GM21360 (cell line): ENCODE data around the gene FIGLA.

Experiments used
- ATAC-seq: cut with Tn5 transposase; IDR thresholded peaks from one replicate; pipeline ENCODE4 v1.9.1; 2021; ENCODE audit warnings: mild to moderate bottlenecking, moderate library complexity; ENCODE audit not compliant: unreplicated experiment

FIGLA gene

DNA sequence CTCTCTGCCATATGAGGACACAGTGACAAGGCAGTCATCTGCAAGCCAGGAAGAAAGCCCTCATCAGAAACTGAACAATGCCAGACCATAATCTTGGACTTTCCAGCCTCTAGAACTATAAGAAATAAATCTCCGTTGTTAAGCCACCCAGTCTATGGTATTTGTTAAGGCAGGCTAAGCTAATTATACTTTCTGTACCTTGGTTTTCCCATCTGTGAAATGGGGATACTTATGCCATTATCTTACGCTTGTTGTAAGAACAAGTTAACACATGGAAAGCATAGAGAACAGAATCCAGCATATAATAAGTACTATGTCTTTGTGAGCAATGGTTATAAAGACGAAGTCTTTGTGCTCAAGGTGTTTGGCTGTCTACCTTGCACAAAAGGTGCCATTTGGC lies 14.2 kb downstream of the FIGLA start:
- no peak for ATAC-seq

DNA sequence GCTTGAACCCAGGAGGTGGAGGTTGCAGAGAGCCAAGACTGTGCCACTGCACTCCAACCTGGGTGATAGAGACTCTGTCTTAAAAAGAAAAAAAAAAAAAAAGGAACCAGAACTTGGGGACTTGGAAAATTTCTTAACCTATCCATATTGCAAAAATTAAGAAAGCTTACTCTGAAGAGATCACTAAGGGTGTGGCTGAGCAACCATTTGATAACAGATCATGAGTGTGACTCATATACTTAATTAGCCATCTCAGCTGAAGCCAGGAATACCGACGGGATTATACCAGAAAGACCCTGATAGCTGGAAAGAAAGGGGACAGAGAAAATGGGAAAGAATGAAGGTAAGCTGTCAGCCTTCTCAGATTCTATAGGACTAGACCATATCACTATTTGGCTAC lies 15.3 kb downstream of the FIGLA start:
- ATAC-seq, result no peak

DNA sequence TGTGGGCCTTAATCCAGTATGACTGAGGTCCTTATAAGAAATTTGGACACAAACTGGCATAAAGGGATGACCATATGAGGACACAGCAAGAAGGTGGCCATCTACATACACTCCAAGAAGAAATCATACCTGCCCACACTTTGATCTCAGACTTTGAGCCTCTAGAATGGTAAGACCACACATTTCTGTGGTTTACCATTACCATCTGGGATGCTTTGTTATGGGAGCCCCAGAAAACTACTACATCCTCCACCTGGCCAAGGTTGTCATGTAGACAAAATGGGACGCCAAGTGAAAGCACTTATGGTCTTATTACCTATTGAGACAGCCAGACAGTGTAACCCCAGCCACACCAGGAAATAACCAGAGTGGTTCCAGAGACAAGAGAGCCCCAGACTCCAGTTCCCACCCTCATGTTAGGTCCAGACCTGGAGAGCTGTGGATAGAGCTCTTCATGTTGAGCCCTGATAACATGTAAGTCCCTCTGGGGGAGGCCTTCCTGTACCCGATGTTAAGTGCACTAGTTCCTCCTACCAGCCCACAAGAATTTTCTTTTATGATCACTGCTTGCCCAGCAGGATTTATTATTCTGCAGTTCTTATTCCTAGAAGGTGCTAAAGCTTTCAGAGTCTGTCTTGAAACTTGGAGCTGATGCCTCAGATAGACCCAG lies 17.8 kb downstream of the FIGLA start:
- no peak for ATAC-seq

DNA sequence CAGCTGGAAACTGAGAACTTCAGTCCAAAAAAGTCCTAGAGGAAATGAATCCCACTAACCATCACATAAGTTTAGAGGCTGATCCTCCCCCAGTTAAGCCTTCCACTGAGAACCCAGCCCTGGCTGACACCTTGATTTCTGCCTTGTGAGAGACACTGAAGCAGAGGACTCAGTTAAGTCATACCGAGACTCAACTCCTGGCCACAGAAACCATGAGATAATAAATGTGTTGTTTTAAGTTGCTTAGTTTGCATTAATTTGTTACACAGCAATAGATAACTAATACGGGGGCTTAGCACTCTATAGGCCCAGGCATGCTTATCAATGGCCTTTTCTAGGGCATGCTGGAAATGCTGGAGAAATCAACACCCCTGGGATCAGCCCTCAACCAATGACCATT lies 19.0 kb downstream of the FIGLA start:
- no peak for ATAC-seq

DNA sequence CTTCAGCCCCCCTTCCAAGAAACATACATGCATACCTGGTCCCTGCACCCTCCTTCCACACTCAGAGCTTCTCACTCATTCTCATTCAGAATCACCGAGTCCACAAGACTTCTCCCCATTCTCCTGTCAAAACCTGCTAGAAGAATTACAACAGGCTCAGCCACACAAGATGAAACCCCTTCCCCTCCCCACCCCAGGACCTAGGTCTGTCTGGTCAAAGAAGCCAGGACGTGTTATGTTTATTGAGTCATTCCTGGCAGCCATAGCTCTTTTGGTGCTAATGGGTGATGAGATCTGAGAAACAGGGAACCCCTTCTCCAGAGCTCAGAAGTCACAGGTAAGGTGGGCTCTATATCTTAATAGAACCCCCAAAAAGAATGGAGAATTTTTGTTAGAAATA lies 21.0 kb downstream of the FIGLA start:
- ATAC-seq, result no peak

DNA sequence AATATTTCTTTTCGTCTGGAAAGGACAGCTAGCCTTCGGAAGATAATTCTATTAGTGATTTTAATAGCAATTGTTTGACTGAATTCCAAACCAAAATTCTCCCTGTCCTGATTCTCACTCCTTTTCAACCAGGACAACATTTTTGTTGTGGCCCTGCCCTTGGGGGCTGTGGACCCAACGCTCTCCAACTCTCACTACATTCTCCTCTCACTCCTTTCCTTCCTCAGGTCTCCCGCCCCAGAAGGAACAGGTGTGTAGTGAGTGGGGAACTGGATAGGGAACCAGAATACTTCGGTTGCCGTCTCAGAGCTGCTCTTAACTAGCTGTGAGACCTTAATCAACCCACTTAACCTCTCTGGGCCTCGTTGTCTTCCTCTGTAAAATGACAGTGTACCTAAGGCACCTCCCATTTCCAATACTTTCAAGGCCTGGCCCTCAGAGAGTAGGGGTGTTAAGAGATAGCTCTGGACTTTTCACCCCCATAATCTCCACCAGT lies 21.8 kb downstream of the FIGLA start:
- no peak for ATAC-seq

DNA sequence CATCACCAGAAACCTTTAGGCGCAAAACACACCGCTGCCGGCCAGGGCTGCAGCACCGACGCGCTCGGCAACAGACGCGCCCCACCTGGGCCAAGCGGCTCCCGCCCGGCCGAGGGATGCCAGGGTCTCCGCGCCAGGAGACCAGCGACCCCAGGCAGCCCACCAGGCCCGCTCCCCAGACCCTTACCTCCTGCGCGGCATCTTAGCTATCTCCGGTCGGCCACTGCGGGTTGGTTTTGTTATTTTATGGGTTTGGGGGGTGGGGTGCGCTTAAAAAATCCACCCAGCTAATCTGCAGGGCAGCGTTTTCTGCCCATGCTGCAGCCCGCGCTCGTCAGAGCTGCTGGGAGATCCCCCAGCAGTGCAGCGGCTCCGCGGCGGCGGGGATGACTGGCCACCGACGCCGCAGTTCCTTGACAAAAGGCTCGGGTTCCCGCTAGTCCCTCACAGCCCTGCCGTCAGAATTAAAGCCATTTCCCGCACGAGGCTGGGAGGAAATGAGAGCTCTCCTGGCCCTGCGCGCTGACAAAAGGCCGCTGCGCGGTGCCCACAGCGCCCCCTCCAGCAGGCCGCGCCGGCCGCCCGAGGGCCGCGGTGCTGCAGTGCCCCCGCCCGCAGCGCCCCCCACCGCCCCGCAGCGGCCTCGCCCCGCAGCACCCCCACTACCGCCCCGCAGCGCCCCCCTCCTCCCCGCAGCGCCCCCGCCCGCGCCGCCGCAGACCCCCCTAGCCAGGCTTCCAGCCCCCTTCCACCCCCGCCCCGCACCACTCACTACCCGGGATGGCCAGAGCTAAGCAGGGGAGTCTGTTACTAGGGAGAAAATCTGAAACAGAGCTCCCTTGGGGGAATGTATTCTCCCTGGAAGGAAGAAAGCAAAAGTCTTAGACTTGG lies 22.5 kb downstream of the FIGLA start, which contains the start of gene ADD2:
ADD2 (minus strand) TSS at position 502 of the 891 bp plus-strand sequence. CDS start 61,792 bp downstream, outside the sequence.
- no peak for ATAC-seq

DNA sequence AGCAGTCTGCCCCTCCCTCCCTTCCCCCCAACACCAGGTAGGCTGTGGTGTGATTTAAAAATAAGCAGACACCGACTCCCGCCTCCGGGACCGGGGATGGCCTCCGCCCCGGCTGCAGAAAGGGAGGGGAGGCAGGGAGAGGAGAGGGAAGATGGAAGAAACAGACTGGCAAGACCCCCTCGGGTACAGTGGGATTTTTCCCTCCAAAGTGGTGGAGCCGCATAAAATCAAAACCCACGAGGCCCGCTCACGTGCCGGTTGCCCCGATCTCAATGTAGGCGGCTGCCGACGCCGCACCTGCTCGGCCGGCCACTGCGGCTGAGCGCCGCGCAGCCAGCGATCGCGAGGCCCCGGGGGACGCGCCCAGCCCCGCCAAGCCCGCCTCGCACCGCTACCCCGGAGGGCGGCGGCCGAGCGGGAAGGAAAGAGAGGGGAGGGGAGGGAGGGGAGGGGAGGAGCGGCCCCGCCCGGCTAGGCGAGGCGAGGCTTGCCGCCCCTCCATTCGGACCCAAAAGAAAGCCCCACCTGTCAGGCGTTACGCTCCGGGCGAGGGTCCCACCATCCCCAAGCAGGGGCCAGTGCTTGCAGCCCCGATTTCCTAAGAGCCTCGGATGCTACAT lies 23.3 kb downstream of the FIGLA start:
- ATAC-seq, result no peak

DNA sequence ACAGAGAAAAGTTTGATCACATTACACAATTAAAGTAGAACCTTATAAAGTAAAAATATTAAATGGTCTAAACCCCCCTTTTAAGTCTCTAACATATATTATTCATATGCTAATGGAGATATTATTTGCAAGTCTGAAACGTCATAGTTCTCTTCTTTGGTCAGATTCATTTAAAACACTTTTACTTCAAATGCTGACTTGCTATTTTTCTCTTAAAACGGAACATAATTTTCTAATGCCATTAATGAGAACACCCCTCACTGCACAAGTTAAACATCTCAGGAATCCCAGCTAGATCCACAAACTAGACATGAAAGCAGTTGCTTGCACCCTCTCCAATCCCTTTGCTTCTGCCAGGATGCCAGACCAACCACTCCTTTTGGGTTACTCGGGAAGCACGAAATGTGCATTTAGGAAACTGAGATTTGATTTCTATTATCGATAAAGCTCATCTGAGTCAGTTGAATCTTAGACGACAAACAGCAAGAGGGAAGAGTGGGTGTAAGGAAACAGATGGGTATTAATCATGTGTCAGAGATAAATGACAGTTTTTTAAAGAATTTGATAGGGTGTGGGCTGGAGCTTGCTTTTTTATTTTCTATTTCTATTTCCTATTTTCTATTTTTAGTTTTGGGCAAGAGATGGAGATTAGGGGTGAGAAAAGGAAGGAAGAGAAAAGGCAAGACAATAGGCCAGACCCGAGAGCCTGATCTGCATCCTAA lies 23.9 kb downstream of the FIGLA start:
- no peak for ATAC-seq

DNA sequence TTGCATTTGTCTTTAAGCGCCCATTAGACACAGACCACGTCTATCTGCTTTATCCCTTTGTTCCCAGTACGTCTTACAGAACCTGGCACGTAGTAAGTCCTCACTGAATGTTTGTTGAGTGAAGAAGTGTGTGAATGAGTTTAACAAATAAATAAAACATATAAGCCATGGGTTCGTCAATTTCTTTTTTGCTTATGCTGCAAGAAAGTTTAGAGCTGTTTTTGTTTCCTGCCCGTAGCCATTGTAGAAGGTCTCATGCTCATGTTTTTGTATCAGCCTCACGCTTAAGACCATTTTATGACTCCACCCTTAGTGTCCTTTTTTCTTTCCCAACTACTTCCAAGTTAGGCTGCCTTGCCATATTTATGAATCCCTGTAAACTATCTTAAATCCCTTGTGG lies 24.9 kb downstream of the FIGLA start:
- ATAC-seq, result no peak

DNA sequence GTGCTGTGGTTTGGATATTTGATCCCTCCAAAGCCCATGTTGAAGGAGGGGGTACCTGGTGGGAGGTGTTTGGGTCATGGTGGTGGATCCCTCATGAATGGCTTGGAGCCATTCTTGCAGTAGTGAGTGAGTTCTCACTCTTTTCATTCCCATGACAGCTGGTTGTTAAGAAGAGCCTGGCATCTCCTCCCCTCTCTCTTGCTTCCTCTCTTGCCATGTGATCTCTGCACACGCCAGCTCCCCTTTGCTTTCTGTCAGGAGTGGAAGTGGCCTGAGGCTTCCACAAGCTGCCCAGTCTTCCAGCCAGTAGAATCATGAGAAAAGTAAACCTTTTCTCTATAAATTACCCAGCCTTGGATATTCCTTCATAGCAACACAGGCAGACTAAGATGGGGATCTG lies 31.0 kb downstream of the FIGLA start:
- ATAC-seq, result no peak

DNA sequence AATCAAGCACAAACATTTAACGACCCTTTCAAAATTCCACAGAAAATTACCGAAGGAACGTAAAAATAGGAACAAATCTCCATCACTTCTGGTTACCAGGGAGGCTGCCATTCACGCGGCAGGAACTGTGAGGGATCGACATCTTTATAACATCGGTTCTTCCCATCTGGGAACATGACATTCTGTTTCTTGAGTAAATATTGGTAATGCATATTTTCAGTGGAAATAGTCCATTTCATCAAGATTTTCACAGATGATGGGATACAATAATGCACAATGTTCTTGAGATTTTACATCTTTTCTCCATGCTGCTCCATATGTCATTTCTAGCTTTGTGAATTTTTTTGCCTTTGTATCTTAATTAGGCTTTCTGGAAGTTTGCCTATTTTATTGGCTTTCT lies 32.5 kb downstream of the FIGLA start:
- ATAC-seq, result no peak

DNA sequence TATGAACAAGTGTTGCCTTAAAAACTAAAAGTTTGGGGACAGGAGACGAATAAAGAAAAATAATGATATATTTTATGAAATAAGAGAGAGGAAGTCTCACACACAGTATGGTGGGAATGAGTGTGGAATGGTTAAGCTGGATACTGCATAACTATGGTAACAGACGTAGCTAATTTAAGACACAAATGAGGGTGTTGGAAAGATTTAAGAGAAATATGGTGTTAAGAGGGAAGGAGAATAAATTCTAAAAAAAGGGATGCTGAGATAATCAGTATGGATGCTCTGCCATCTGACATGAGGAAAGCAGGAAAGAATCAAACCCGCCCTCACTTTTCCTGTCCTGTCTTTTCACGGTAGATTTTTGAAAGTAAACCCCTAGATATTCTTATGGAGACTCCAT lies 33.1 kb downstream of the FIGLA start:
- ATAC-seq, result no peak

DNA sequence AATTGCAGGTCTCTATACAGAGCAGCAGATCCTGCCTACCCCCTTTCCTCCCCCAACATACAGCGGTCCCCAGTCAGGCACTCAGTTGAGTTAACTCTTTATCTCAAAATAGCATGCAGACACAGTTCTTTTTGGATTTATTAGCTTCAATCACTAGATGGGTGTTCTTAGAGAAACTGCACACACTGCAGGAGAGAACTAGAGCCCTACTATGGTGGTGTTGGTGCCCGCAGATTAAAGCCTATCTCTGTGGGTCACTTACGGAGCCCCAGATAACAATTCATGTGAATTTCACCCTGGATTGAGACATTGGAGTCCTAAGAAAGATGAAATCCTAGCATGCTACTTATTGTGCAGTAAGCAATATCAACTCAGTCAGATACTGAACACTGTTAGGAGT lies 34.3 kb downstream of the FIGLA start:
- no peak for ATAC-seq

DNA sequence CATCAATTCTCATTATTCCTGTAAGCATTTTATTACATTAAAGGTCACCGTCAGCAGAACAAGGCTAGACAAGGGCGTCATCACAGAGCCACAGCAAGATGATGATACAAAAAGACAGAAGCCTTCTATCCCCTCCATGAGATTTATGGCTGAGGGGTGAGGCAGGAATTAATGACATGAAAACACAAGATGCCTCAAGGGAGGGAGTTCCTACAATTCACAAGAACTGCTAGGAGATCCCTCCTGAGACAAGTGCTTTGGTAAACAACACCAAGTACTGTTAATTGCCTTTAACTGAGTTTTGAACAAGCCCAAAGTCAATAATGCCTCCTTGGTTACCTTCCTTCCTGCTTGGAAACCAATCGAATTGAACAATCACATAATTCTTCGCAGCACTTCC lies 36.5 kb downstream of the FIGLA start:
- ATAC-seq, result no peak

DNA sequence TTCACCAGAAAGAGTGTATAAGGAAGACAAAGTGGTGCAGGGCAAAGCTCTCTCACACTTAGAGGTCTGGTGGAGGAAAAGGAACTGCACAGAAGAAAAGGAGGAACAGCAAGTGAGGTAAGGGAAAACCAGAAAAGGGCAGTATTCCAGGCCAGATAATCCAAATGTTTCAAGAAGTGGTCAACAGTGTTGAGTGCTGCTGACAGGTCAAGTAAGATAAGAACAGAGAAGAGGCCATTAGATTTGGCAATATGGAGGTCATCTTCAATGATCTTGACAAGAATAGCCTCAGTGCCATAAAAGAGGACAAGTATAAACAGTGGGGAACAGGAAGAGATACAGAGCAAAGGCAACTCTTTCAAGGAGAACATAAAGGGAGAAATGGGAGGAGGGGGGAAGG lies 37.4 kb downstream of the FIGLA start:
- no peak for ATAC-seq

DNA sequence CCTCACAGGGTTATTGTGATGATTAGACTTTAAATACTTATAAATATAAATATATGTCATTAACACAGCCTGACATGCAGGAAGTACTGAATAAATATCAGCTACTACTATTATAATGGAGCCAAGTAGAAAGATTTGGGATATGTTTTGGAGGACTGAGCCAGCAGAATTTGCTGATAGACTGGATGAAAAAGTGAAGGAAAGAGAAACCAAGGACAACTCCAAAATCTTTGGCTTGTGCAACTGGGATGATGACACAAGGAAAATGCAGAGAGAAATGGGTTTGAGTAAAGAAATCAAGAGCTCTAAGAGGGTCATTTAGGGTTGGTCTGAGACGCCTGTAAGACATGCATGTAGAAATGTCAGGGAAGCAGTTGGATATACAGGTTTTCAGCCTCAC lies 38.0 kb downstream of the FIGLA start:
- ATAC-seq, result no peak

DNA sequence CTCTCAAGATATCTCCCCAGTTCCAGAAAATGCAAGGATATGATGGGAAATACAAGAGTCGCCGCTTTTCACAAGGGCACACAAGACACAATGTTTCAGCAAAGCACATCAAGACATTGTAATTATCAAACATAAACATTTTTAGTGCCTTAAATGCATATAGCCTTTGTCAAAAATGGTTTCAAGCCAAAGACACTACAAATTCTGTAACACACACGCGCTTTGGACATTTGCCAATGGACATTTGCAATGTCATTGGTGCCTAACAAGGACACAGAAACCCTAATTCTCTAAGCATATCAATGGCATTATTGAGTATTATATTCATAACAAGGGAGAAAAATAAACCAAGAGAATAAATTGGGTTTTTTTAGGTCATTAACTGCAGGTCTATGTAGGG lies 38.6 kb downstream of the FIGLA start:
- no peak for ATAC-seq

DNA sequence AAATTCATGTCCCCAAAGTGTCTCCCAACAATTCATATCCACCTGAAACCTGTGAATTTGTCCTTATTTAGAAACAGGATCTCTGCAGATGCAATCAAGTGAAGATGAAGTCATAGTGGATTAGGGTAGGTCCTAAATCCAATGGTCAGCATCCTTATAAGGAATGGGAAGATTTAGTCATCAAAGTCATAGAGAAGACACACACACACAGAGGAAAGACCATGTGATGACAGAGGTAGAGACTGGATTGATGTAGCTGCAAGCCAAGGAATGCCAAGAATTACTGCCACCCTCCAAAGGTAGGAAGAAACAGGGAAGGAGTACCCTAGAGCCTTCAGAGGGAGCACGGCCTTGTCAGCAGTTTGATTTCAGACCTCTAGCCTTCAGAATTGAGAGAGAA lies 40.1 kb downstream of the FIGLA start:
- no peak for ATAC-seq

DNA sequence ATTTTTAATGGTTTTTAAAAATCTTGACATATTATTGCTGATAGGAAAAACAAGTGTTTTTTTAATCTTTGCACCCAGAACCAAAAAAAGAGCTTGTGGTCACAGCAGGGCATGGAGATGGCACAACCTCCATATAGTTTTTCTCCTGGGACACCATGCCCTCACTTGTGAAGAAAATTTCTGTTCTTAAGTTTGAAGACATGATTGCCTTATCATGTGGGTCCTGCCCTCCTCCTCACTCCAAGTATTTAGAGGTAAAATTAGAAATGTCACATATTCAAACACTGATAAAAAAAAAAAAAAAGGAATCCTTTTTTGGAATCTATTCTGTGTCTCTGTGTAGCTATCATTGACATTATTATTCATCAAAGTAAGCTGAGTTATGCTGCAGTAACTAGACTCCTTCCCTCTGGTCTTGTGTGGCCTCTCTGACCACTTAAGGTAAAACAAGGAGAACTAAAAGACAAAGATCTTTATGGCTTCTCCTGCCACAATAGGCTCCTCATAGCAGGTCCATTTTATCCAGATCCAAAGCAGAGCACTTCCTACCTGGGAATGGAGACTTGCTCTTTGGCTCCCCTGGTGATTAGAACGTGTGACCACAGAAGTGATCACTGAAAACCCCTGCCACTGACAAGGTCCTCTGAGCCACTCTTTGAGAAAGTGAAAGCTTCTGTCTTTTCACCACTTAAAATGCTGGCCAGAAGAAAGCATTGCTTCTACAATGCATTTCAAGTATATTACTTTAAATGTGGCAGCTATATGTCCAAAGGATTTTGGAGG lies 42.2 kb downstream of the FIGLA start:
- no peak for ATAC-seq
